ENCODE data around the gene EDNRB. TPM values are rescaled to one million over a fixed set of nuclear protein-coding genes. Genes with fewer than 3 reads are reported as not detected.
"Not testable (repeated sequence)": the region's sequence is repeated elsewhere in the genome, so short reads cannot be mapped to it uniquely, and the experiment has no call there.

The EDNRB gene
- total RNA-seq: 0.25 and 0.35 TPM in 2 replicates

- no peak for DNase-seq (ENCODE audit: low read depth)
These were observed at the start of gene EDNRB for GRCh38 chr13:77918391-77919245. Gene EDNRB, minus strand, starts transcription at chr13:77918831. Its CDS starts 258 bp downstream, at chr13:77918573.

- DNase-seq (ENCODE audit: low read depth): no peak
These were observed 48.0 kb upstream of the EDNRB start for GRCh38 chr13:77966671-77967070.

GRCh38 chr13:77952737-77953136 lies 34.1 kb upstream of the EDNRB start:
- DNase-seq (ENCODE audit: low read depth): no peak

GRCh38 chr13:77952276-77952675 lies 33.6 kb upstream of the EDNRB start:
- no peak for DNase-seq (ENCODE audit: low read depth)

- DNase-seq (ENCODE audit: low read depth): no peak
These were observed 27.9 kb upstream of the EDNRB start for GRCh38 chr13:77946522-77946921.

- DNase-seq (ENCODE audit: low read depth): not testable (repeated sequence)
These were observed 16.4 kb upstream of the EDNRB start for GRCh38 chr13:77935063-77935462.

GRCh38 chr13:77930430-77930829 lies 11.8 kb upstream of the EDNRB start:
- no peak for DNase-seq (ENCODE audit: low read depth)

GRCh38 chr13:77928909-77929308 lies 10.3 kb upstream of the EDNRB start:
- peak; percentile 24 for DNase-seq (ENCODE audit: low read depth)

GRCh38 chr13:77925616-77926015 lies 7.0 kb upstream of the EDNRB start:
- DNase-seq (ENCODE audit: low read depth): no peak

GRCh38 chr13:77919921-77920294 lies 1.3 kb upstream of the EDNRB start:
- DNase-seq (ENCODE audit: low read depth): no peak

- DNase-seq (ENCODE audit: low read depth): no peak
These were observed 752 bp upstream of the EDNRB start for GRCh38 chr13:77919246-77919920.

GRCh38 chr13:77916488-77916887 lies 2.1 kb downstream of the EDNRB start:
- no peak for DNase-seq (ENCODE audit: low read depth)

- DNase-seq (ENCODE audit: low read depth): no peak
These were observed 2.9 kb downstream of the EDNRB start for GRCh38 chr13:77915686-77916085.

- peak; percentile 19 for DNase-seq (ENCODE audit: low read depth)
These were observed 5.6 kb downstream of the EDNRB start for GRCh38 chr13:77913003-77913402.

GRCh38 chr13:77911751-77912150 lies 6.9 kb downstream of the EDNRB start:
- DNase-seq (ENCODE audit: low read depth): no peak

- DNase-seq (ENCODE audit: low read depth): no peak
These were observed 8.8 kb downstream of the EDNRB start for GRCh38 chr13:77909827-77910226.

- DNase-seq (ENCODE audit: low read depth): no peak
These were observed 10.1 kb downstream of the EDNRB start for GRCh38 chr13:77908531-77908930.

- DNase-seq (ENCODE audit: low read depth): no peak
These were observed 10.8 kb downstream of the EDNRB start for GRCh38 chr13:77907666-77908341.

- no peak for DNase-seq (ENCODE audit: low read depth)
These were observed 14.6 kb downstream of the EDNRB start for GRCh38 chr13:77904031-77904430.

- DNase-seq (ENCODE audit: low read depth): no peak
These were observed 15.2 kb downstream of the EDNRB start for GRCh38 chr13:77903435-77903834.

GRCh38 chr13:77902319-77902963 lies 16.2 kb downstream of the EDNRB start:
- no peak for DNase-seq (ENCODE audit: low read depth)

- peak; percentile 84 for DNase-seq (ENCODE audit: low read depth)
These were observed 20.5 kb downstream of the EDNRB start for GRCh38 chr13:77898097-77898496.
